Activated CD4-positive, alpha-beta T cell treated with anti-CD3 and anti-CD28 coated beads, Interleukin-10, Interleukin-2, amounts not matched to agents 100 ng/mL and 50 ng/mL, durations not matched to agents 16 hours and 8 hours (primary cell): Measurements from ENCODE around the gene RALGAPA2.

ENCODE experiments used
- DNase-seq: peaks from one replicate; pipeline ENCODE4 v3.0.0-alpha.2; 2020

The RALGAPA2 gene

GRCh38 chr20:20425823-20426654 lies 286.4 kb downstream of the RALGAPA2 start:
- DNase-seq = no peak

GRCh38 chr20:20423117-20423516 lies 289.3 kb downstream of the RALGAPA2 start:
- DNase-seq = no peak

- DNase-seq = no peak
Observed at GRCh38 chr20:20417876-20418676, 294.4 kb downstream of the RALGAPA2 start.

- no peak for DNase-seq
Observed at GRCh38 chr20:20415321-20415720, 297.1 kb downstream of the RALGAPA2 start.

GRCh38 chr20:20414640-20415220 lies 297.7 kb downstream of the RALGAPA2 start:
- no peak for DNase-seq

- no peak for DNase-seq
Observed at GRCh38 chr20:20413810-20414281, 298.6 kb downstream of the RALGAPA2 start.

- peak; percentile 37 for DNase-seq
Observed at GRCh38 chr20:20412750-20413149, 299.7 kb downstream of the RALGAPA2 start.

- no peak for DNase-seq
Observed at GRCh38 chr20:20411836-20412235, 300.6 kb downstream of the RALGAPA2 start.

- DNase-seq = no peak
Observed at GRCh38 chr20:20411402-20411801, 301.0 kb downstream of the RALGAPA2 start.

GRCh38 chr20:20410678-20411077 lies 301.8 kb downstream of the RALGAPA2 start:
- no peak for DNase-seq

- DNase-seq = no peak
Observed at GRCh38 chr20:20409331-20409730, 303.1 kb downstream of the RALGAPA2 start.

- no peak for DNase-seq
Observed at GRCh38 chr20:20407891-20408805, 304.3 kb downstream of the RALGAPA2 start.

GRCh38 chr20:20406306-20406705 lies 306.1 kb downstream of the RALGAPA2 start:
- no peak for DNase-seq

- DNase-seq = no peak
Observed at GRCh38 chr20:20405623-20406022, 306.8 kb downstream of the RALGAPA2 start.

- no peak for DNase-seq
Observed at GRCh38 chr20:20404633-20405032, 307.8 kb downstream of the RALGAPA2 start.

- DNase-seq = no peak
Observed at GRCh38 chr20:20401991-20402390, 310.5 kb downstream of the RALGAPA2 start.

GRCh38 chr20:20399531-20400500 lies 312.6 kb downstream of the RALGAPA2 start:
- no peak for DNase-seq

- DNase-seq = no peak
Observed at GRCh38 chr20:20398123-20398522, 314.3 kb downstream of the RALGAPA2 start.

GRCh38 chr20:20396794-20397193 lies 315.6 kb downstream of the RALGAPA2 start:
- DNase-seq = no peak

GRCh38 chr20:20395903-20396568 lies 316.4 kb downstream of the RALGAPA2 start:
- no peak for DNase-seq

- no peak for DNase-seq
Observed at GRCh38 chr20:20395087-20395486, 317.4 kb downstream of the RALGAPA2 start.
